NOMO-1 treated with DMSO at 0.1 percent for 48 hours (cell line): ENCODE results near the gene TGM2.
"Not testable (repeated sequence)": the region's sequence is repeated elsewhere in the genome, so short reads cannot be mapped to it uniquely, and the experiment has no call there.

Experiments
- DNase-seq: peaks from one replicate; lab custom pipeline; 2025; ENCODE audit not compliant: unreplicated experiment; lab: John Stamatoyannopoulos, UW

TGM2 gene

GRCh38 chr20:38104285-38104684, 60.8 kb downstream of the TGM2 start:
- DNase-seq, result no peak

DNA sequence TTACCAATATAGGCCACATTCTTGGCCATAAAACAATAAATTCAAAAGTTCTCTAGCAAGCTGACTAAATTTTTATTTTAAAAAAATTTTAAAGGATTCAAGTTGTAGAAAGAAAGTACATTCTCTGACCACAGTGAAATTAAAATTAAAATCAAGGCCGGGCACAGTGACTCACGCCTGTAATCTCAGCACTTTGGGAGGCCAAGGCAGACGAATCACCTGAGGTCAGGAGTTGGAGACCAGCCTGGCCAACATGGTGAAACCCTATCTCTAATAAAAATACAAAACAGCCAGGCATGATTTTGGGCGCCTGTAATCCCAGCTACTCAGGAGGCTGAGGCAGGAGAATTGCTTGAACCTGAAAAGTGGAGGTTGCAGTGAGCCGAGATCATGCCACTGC, 62.9 kb downstream of the TGM2 start:
- not testable (repeated sequence) for DNase-seq

- no peak for DNase-seq
Measured at GRCh38 chr20:38098952-38099351, 66.1 kb downstream of the TGM2 start.

DNA sequence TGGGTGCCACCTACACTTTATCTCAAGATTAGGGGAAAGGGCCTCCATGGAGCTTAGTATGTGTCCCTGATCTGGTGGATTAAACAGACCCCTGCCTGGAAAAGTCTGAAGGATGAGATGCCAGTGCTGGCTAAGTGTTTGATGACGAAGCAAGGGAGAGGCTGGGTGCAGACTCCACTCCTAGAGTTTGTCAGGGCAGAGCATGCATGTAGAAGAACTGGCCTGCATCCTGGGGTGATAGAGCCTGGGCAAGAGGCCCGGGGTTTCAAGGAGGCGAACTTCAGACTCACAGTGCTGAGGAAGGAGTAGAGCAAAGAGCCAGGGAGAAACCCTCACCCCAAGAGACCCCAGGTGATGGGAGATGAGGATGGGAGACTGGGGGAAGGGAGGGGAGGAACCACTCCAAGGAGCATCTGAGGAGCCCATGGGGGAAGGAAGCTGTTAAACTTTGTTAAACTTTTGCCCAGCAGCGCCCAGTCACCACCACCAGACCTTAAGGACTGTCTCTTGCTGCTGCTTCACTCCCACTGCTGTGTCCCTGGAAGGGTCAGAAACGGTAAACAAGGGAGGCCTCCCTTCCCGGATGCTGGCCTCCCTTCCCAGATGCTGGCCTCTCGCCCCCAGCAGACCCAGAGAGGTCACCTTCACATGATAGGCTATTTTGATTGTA, 69.9 kb downstream of the TGM2 start:
- no peak for DNase-seq

- peak; percentile 92 for DNase-seq
Measured at GRCh38 chr20:38094373-38094891, 70.6 kb downstream of the TGM2 start.

DNA sequence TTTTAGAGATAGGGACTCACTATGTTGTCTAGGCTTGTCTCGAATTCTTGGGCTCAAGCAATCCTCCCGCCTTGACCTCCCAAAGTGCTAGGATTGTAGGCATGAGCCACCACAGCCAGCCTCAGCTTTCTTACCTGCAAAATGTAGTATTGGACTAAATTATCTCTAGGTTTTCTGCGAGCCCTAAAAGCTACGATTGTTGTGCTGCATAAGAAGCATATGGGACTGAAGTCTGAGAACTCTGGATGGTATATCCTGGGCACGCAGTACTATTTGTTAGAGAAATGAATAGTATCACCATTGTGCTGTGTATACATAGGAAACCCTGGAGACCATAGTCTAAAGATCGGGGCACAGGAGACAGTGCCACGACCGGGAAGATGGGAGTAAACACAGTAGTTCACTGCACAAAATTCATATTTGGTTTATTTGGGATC, 71.4 kb downstream of the TGM2 start:
- DNase-seq, result no peak

DNA sequence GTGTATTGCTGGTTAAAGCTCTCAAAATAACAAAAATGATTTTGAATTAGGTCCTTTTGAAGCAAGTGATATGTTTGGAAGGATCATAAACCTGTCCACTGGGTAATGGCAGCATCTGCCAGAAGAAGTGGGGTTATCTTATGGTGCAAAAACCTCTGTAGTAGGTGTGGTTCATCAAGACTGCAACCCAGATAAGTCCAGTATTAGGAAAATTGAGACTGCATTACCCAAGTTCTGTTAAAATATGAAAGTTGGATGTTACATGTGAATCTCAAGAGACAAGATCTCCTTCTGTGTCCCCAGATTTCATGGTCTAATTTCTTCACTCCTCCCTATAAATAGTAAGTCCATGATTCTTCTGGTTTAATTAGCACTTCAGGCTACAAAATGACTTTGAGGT, 72.2 kb downstream of the TGM2 start:
- no peak for DNase-seq

DNA sequence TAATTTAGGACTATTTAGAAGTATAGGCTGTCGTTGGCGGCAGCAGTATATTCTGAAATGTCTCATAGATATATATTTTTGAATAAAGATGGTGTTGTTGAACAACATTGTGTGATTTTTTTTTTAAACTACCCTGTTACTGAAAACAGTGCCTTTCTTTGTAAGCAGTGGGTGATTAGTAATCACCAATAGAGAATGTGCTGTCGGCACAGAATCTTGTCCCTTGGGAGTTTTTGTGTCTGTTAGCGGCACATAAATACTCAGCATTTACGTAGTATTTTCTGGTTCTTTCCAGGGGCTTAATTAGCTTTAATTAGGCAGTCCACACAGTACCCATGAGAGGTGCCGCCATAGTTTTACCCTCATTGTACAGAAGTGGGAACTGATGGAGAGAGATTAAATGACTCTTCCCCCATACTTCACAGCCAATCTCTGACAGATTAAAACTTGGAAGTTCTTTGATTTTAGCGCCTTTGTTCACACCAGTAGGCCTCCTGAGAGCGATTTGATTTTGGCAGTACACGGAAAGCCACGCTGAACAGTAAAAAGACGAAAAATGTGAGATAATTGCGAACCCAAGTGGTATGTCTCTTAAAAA, 72.7 kb downstream of the TGM2 start:
- DNase-seq, result no peak

DNA sequence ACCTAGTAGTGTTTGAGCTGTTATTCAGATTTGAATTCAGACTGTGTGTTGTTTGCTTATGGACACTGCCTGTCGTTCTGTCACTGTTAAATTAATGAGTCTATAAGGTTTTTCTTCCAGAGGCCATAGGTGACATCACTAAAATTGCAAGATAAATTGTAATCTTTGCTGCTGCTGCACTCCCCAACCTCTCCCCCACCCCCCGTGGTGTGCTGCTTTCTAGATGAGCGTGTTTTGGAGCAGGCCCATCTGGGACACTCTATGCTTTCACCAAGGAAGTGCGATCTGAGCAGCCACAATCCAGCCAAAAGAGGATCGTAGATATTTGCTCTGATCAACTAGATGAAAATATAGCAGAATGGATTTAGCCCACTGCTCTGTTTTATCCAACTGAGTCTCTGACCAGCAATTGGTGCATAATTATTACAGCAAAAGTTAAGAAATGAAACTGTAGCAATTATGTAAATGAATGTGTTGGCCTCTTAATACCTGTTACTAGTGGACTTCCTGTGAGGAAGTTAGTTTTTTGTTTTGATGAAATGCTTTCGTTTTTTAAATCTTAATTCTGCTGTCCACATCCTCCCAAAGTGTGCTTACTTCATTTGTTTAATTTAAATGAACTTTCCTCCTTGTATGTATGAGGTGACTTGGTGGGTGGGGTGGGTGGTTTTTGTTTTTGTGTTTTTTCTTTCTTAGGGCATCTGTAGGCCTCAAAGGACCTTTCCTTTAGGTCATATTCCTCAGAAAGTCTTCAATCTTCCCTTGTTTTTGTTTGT, 73.4 kb downstream of the TGM2 start:
- peak; percentile 22 for DNase-seq

DNA sequence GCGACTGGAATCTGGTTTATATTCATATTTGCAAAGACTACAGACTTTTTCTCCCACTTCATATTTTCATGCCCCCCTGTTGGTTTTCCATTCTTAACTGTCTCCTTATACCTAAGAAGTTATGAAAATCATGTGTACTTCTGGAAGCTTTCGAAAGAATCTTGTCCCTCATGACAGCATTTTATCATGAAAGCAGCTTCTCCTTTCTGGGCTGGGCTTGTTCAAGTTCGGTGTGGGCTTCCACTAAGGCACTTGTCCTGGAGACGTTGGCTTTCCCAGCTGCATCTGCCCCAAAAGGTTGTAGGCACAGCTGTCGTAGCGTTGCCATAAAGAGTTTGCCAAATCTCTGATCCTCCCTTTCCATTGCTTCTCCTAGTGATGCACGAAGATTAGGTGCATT, 75.0 kb downstream of the TGM2 start:
- no peak for DNase-seq

DNA sequence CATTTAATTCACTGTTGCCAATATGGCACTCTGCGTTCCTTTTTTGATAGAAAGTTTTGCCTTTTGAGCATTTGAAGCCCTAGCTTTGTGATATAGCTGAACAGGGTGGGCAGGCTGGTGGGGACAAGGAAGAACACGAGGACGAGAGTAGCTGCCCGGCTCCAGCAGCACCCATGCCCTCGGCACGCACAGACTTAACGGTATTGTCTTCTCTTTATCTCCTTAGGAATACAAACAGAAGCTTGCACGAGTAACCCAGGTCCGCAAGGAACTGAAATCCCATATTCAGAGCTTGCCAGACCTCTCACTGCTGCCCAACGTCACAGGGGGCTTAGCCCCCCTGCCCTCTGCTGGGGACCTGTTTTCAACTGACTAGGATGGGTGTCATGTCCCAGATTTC, 75.6 kb downstream of the TGM2 start:
- no peak for DNase-seq

DNA sequence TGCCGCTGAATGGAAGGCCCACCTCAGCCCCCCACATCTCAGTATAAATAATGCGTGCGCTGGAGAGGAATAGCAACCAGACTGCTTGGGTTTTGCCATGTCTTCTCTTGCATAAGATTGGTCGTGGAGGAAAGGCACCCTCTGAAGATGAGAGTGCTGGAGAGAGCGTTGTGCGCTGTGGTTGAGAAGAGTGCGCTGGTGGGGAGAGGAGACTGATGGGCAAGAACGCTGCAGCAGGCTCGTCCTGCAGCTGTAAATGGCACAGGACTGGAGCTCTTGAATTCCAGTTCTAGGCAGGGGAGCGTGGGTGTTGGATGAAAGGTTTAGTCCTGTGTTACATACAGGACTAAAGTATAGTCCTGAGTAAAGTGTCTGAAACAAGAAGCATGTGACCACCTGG, 80.0 kb downstream of the TGM2 start:
- no peak for DNase-seq

- DNase-seq, result no peak
Measured at GRCh38 chr20:38084425-38084951, 80.6 kb downstream of the TGM2 start.

DNA sequence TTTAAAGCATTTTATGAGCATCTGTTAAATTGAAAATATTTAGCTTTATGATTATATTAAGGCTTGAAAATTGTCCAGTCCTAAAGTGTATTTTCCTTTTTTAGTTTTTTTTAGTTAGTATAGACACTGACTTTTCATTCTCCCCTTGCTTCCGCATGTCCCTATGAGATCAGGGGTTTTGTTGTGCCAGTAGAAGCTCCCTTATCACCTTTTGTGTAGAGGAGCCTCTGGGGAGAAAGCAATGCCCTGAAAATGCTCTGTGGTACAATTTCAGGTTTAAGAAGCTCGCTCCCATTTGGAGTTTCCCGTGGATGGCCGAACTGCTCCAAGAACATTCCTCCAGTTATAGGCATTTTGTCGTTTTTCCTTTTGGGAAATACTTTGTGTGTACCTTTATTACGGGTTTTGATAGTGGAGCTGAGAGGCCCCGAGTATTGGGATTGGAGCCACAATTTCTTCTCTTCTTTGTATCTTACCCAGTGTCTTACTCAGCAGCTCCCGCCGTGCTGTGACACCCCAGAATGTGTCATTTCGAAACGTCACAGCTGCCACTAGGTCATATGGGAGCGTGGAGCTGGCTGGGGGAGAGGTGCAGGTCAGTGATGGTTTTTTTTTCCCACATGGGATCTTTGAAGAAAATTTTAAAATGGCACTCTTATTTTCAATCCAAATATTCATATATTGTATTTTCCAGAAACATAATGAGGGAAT, 81.6 kb downstream of the TGM2 start:
- no peak for DNase-seq

DNA sequence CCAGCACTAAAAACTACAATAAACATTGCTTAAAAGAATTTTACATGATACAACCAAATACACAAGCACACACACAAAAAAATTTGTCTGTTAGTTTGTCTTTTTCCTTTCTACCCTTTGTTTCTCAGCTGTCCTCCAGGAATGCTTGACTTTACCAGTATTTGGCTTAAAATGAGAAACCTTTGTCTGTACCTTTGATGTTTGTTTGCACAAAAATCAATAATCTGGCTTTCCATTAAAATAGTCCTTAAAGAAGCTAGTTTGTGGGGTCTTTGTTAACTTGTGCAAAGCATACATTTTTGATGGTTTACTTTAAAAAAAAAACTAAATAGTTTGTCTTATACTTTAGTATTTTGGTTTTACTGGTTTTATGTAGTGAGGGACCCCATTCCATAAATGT, 82.2 kb downstream of the TGM2 start:
- no peak for DNase-seq

DNA sequence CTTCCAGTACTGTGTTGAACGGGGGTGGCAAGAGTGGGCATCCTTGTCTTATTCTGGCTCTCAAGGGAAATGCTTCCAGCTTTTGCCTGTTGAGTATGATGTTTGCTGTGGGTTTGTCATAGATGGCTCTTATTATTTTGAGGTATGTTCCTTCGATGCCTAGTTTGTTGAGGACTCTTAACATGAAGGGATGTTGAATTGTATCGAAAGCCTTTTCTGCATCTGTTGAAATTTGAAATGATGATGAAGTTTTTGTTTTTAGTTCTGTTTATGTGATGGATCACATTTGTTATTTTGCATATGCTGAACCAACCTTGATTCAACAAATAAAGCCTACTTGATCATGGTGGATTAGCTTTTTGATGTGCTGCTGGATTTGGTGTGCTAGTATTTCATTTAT, 83.5 kb downstream of the TGM2 start:
- no peak for DNase-seq

GRCh38 chr20:38079353-38079752, 85.7 kb downstream of the TGM2 start:
- DNase-seq, result no peak

GRCh38 chr20:38078084-38078483, 87.0 kb downstream of the TGM2 start:
- DNase-seq, result no peak
